Liver (tissue), 9 donors: ENCODE measurements around the gene XKR7. TPM values are rescaled to one million over a fixed set of nuclear protein-coding genes. Genes with fewer than 3 reads are reported as not detected.
A peak's percentile ranks its signal among the peaks of the same experiment; 100 is the strongest.

Experiments
- DNase-seq: peaks from one replicate; pipeline ENCODE4 v3.0.0-alpha.2; 2017; ENCODE audit warnings: low spot score
- H3K27ac ChIP-seq, 2 donors: one replicate each; pipeline ENCODE4 v1.7.0; 2013; ENCODE audit warnings: inconsistent platforms in 2 of 2, low read length in 2 of 2, control low read depth in 1 of 2, low read depth in 1 of 2, mild to moderate bottlenecking in 1 of 2
- H3K27me3 ChIP-seq, 4 donors: one replicate each; pipeline versions ENCODE4 v1.6.1 to v1.7.0; 2013; ENCODE audit warnings: low read length in 3 of 4, inconsistent platforms in 1 of 4, mild to moderate bottlenecking in 1 of 4, moderate library complexity in 1 of 4; ENCODE audit not compliant: control insufficient read depth in 4 of 4, insufficient read depth in 4 of 4
- H3K36me3 ChIP-seq, 4 donors: one replicate each; pipeline versions ENCODE4 v1.6.1 to v1.7.0; 2013; ENCODE audit warnings: low read length in 3 of 4, mild to moderate bottlenecking in 3 of 4, low read depth in 1 of 4, moderate library complexity in 1 of 4; ENCODE audit not compliant: control insufficient read depth in 4 of 4, insufficient read depth in 3 of 4
- H3K4me1 ChIP-seq, 4 donors: one replicate each; pipeline versions ENCODE4 v1.6.1 to v1.7.0; 2013; ENCODE audit warnings: low read length in 3 of 4, mild to moderate bottlenecking in 3 of 4, moderate library complexity in 1 of 4; ENCODE audit not compliant: control insufficient read depth in 4 of 4, insufficient read depth in 4 of 4
- H3K4me3 ChIP-seq, 3 donors: one replicate each; pipeline versions ENCODE4 v1.6.1 to v1.7.0; 2013; ENCODE audit warnings: low read length in 3 of 3, control low read depth in 1 of 3, low read depth in 1 of 3, mild to moderate bottlenecking in 1 of 3
- H3K9ac ChIP-seq, 2 donors: one replicate each; pipeline ENCODE4 v1.7.0; 2013; ENCODE audit warnings: low read length in 2 of 2, mild to moderate bottlenecking in 2 of 2, moderate library complexity in 2 of 2, control low read depth in 1 of 2, low read depth in 1 of 2
- H3K9me3 ChIP-seq, 4 donors: one replicate each; pipeline versions ENCODE4 v1.6.1 to v1.7.0; 2013; ENCODE audit warnings: low read length in 3 of 4; ENCODE audit not compliant: control insufficient read depth in 4 of 4
- ATF3 ChIP-seq: IDR thresholded peaks from 2 replicates; pipeline ENCODE4 v1.6.1; 2016; ENCODE audit warnings: antibody characterized with exemption
- CTCF ChIP-seq: fragments of 150-350 bp; IDR thresholded peaks from 2 replicates; pipeline ENCODE4 v1.5.1; 2017; ENCODE audit warnings: improper control_type of control experiment, low read depth, low read length; ENCODE audit not compliant: missing input control
- EGR1 ChIP-seq, 2 donors: IDR thresholded peaks; 2 replicates each; pipeline ENCODE4 v1.6.1; 2016 to 2018; ENCODE audit warnings: antibody characterized with exemption in 2 of 2, low read depth in 2 of 2
- FOXA1 ChIP-seq: IDR thresholded peaks from 2 replicates; pipeline ENCODE4 v1.6.1; 2016; ENCODE audit warnings: antibody characterized with exemption
- FOXA2 ChIP-seq: IDR thresholded peaks from 2 replicates; pipeline ENCODE4 v1.6.1; 2016; ENCODE audit warnings: antibody characterized with exemption
- GABPA ChIP-seq, 2 donors: IDR thresholded peaks in 1 of 2; conservative IDR thresholded peaks in 1 of 2; 2 replicates each; pipeline ENCODE4 v1.6.1; 2016; ENCODE audit warnings: antibody characterized with exemption in 2 of 2, mild to moderate bottlenecking in 1 of 2, moderate library complexity in 1 of 2
- HNF4A ChIP-seq, 2 donors: conservative IDR thresholded peaks; 2 replicates each; pipeline ENCODE4 v1.6.1; 2016; ENCODE audit warnings: antibody characterized with exemption in 2 of 2, mild to moderate bottlenecking in 2 of 2
- JUND ChIP-seq, 2 donors: IDR thresholded peaks; 2 replicates each; pipeline ENCODE4 v1.6.1; 2016; ENCODE audit warnings: antibody characterized with exemption in 2 of 2
- NR2F2 ChIP-seq: IDR thresholded peaks from 2 replicates; pipeline ENCODE4 v1.6.1; 2016; ENCODE audit warnings: antibody characterized with exemption
- RAD21 ChIP-seq, 2 donors: IDR thresholded peaks; 2 replicates each; pipeline ENCODE4 v1.6.1; 2016; ENCODE audit warnings: antibody characterized with exemption in 2 of 2, mild to moderate bottlenecking in 2 of 2
- RXRA ChIP-seq, 2 donors: IDR thresholded peaks; 2 replicates each; pipeline ENCODE4 v1.6.1; 2017 to 2018; ENCODE audit warnings: antibody characterized with exemption in 2 of 2, mild to moderate bottlenecking in 1 of 2
- SP1 ChIP-seq: IDR thresholded peaks from 2 replicates; pipeline ENCODE4 v1.6.1; 2018; ENCODE audit warnings: antibody characterized with exemption, mild to moderate bottlenecking
- TAF1 ChIP-seq: conservative IDR thresholded peaks from 2 replicates; pipeline ENCODE4 v1.6.1; 2016; ENCODE audit warnings: antibody characterized with exemption, mild to moderate bottlenecking
- YY1 ChIP-seq: IDR thresholded peaks from 2 replicates; pipeline ENCODE4 v1.6.1; 2016; ENCODE audit warnings: antibody characterized with exemption, mild to moderate bottlenecking
- ZBTB33 ChIP-seq: IDR thresholded peaks from 2 replicates; pipeline ENCODE4 v1.6.1; 2016; ENCODE audit warnings: antibody characterized with exemption
- WGBS: extraction: QIAGEN DNeasy Blood & Tissue Kit; methylation state at CpG from one replicate; pipeline ENCODE4 v1.1.7; 2013; 5-methylcytosine and 5-hydroxymethylcytosine counted together
- polyA plus RNA-seq, 2 donors: library from polyadenylated mRNA; stranded (reverse) in 1 of 2; unstranded in 1 of 2; fragments of 200-250 nt in 1 of 2; fragments of >200 nt in 1 of 2; fragmentation: Nextera tagmentation in 1 of 2; extraction: Ambion mirVana in 1 of 2; gene quantifications; one replicate each; pipeline versions ENCODE4 v1.2.1 to v1.2.3, GENCODE V29; 2013 to 2015
- total RNA-seq, 2 donors: library from RNA; depleted of rRNA; stranded (reverse); fragments of >200 nt; gene quantifications; one replicate each; pipeline ENCODE4 v1.2.3, GENCODE V29; 2014
- donor health status: healthy.
- donor health status: healthy.
- donor health status: healthy.
- donor health status: healthy.
- donor health status: healthy.

The XKR7 gene
- total and polyA plus RNA-seq, 4 donors, result under 0.01 to 0.05 TPM; not detected in 2

- peak; percentile 98 for DNase-seq
- H3K4me1 ChIP-seq, result peaks cover 4 to 14% (median 10%) of the 10 kb centered on the region in 4 donors
- H3K36me3 ChIP-seq, result peaks cover 3 to 27% (median 23%) of the 10 kb centered on the region in 4 donors
- under 1% methylated on average over 63 of the region's 63 CpGs for WGBS
- TF ChIP-seq RXRA (IDR thresholded peaks at IDR 0.05) (peak; percentile 31 to 69), ATF3 (no peak), CTCF (peak; percentile 86), ZBTB33 (peak; percentile 98), GABPA (IDR thresholded peaks at IDR 0.05 in 1 of 2, conservative IDR thresholded peaks at IDR 0.05 in 1 of 2) (peak in 1 of 2 donors; percentile 78), YY1 (peak; percentile 54), NR2F2 (peak; percentile 40), RAD21 (IDR thresholded peaks at IDR 0.05) (peak; percentile 87 to 88), HNF4A (conservative IDR thresholded peaks at IDR 0.05) (no peak), EGR1 (IDR thresholded peaks at IDR 0.05; ENCODE audit: low read depth in 2 of 2) (no peak), SP1 (peak; percentile 56)
- H3K27ac ChIP-seq, result peak within 1 kb of the TSS; percentile 51 to 60
- H3K9me3 ChIP-seq, result no peaks in the 10 kb centered on the region
- H3K27me3 ChIP-seq, result no peaks in the 10 kb centered on the region
- peak within 1 kb of the TSS; percentile 87 to 99 (median 94) for H3K4me3 ChIP-seq
- H3K9ac ChIP-seq, result peak within 1 kb of the TSS; percentile 85 to 94
These were observed 16.2 kb upstream of the XKR7 start, which contains the start of gene PDRG1 for GRCh38 chr20:31951530-31952453. Gene PDRG1, minus strand, starts transcription at chr20:31952046. Its CDS starts 85 bp downstream, at chr20:31951961.

- H3K4me1 ChIP-seq, result peaks cover 4 to 14% (median 10%) of the 10 kb centered on the region in 4 donors
- 80% methylated on average over 6 of the region's 6 CpGs for WGBS
- no peak overlapping the region for H3K9ac ChIP-seq
- H3K27me3 ChIP-seq, result no peaks in the 10 kb centered on the region
- no peak for DNase-seq
- TF ChIP-seq NR2F2, result no peak
- no peak for TF ChIP-seq YY1
- TF ChIP-seq EGR1 (IDR thresholded peaks at IDR 0.05; ENCODE audit: low read depth in 2 of 2), result no peak
- no peak for TF ChIP-seq FOXA2
- no peak for TF ChIP-seq JUND (IDR thresholded peaks at IDR 0.05)
- TF ChIP-seq TAF1, result no peak
- TF ChIP-seq ZBTB33, result no peak
- TF ChIP-seq RAD21 (IDR thresholded peaks at IDR 0.05), result no peak
- no peak for TF ChIP-seq FOXA1
- no peak overlapping the region for H3K4me3 ChIP-seq
- H3K27ac ChIP-seq, result no peak overlapping the region
- no peaks in the 10 kb centered on the region for H3K9me3 ChIP-seq
- H3K36me3 ChIP-seq, result peaks cover 1 to 9% (median 5%) of the 10 kb centered on the region in 4 donors
These were observed 14.3 kb upstream of the XKR7 start for GRCh38 chr20:31953556-31954148.
